ENCODE measurements around the gene PRR15L. TPM values are rescaled to one million over a fixed set of nuclear protein-coding genes. Genes with fewer than 3 reads are reported as not detected.
"Not testable (repeated sequence)": the region's sequence is repeated elsewhere in the genome, so short reads cannot be mapped to it uniquely, and the experiment has no call there.

Gene PRR15L
- total and polyA plus RNA-seq, 2 of the 4 experiments (the other 2 are of a cell fraction) = not detected

- H3K9me3 ChIP-seq (ENCODE audit: control insufficient read depth, insufficient read depth, low read length); DNase-seq; H4K20me1 ChIP-seq (ENCODE audit: insufficient read depth, low read length); H2BK120ac ChIP-seq (ENCODE audit: low read depth, low read length); POLR2A ChIA-PET (ENCODE audit: unreplicated experiment); H4K8ac ChIP-seq (ENCODE audit: low read depth in 2 of 2, low read length in 2 of 2); H2AFZ ChIP-seq (replicated peaks; ENCODE audit: low read length, poor library complexity); H3K14ac ChIP-seq (replicated peaks; ENCODE audit: low read depth, low read length); H2AK5ac ChIP-seq (ENCODE audit: low read depth, low read length); H3K18ac ChIP-seq (ENCODE audit: low read depth, low read length); in situ Hi-C loops (cut with MboI; ENCODE audit: low sequenced_read_pairs); intact Hi-C loops (cut with micrococcal nuclease); H3K27me3 ChIP-seq (ENCODE audit: control insufficient read depth, insufficient read depth, low read length); BruUV-seq (replicated peaks); CTCF ChIA-PET; H3K79me1 ChIP-seq (ENCODE audit: low read depth in 1 of 2, low read length in 2 of 2); H3K56ac ChIP-seq (ENCODE audit: extremely low read depth, insufficient read depth, low read length); H3K4me3 ChIP-seq (ENCODE audit: insufficient read depth, low read depth, low read length); H3K4me1 ChIP-seq (ENCODE audit: control insufficient read depth, insufficient read depth, low read length); H2BK5ac ChIP-seq (ENCODE audit: low read depth, low read length, poor library complexity, severe bottlenecking); H2BK15ac ChIP-seq (ENCODE audit: low read depth, low read length); H4K91ac ChIP-seq (ENCODE audit: insufficient read depth, low read depth, low read length); H3K4me2 ChIP-seq (ENCODE audit: low read depth, low read length); H3K23ac ChIP-seq (ENCODE audit: low read depth, low read length); dilution Hi-C loops (cut with HindIII; ENCODE audit: low sequenced_read_pairs, unreplicated experiment); H3K4ac ChIP-seq (ENCODE audit: low read depth, low read length); H3K9me1 ChIP-seq (ENCODE audit: insufficient read depth, low read length); H2BK20ac ChIP-seq (ENCODE audit: low read depth, low read length); ATAC-seq (ENCODE audit: low read depth); H4K5ac ChIP-seq (ENCODE audit: low read depth, low read length); H3K27ac ChIP-seq (ENCODE audit: insufficient read depth, low read length); H3K9ac ChIP-seq (ENCODE audit: low read depth, low read length); H2AK9ac ChIP-seq (replicated peaks; ENCODE audit: low read depth, low read length, poor library complexity): not testable (repeated sequence)
- WGBS, 2 experiments (ENCODE audit: extremely low coverage in 2 of 2, insufficient read length in 1 of 2) = 94% methylated on average over 2 of the region's 14 CpGs; no CpG with 5 or more reads in 1 of the 2 experiments
- peaks cover 22% of the 10 kb centered on the region for H3K36me3 ChIP-seq (ENCODE audit: control insufficient read depth, insufficient read depth, low read length)
Measured at GRCh38 chr17:47919889-47920288, 37.8 kb downstream of the PRR15L start.
